Breast epithelium (tissue), 3 donors: ENCODE measurements around the gene SLC5A10.

ENCODE experiments used
- CTCF ChIP-seq, 3 donors: fragments of 450-650 bp; IDR thresholded peaks; one replicate each; pipeline ENCODE4 v1.5.1; 2016 to 2017; ENCODE audit warnings: antibody characterized with exemption in 3 of 3, mild to moderate bottlenecking in 3 of 3, moderate library complexity in 3 of 3
- POLR2AphosphoS5 ChIP-seq, 3 donors: sonication (generic); formaldehyde crosslinking; IDR thresholded peaks; one replicate each; pipeline ENCODE4 v1.6.1; 2017; ENCODE audit warnings: antibody characterized with exemption in 3 of 3

GRCh38 chr17:18957831-18958230 lies 5.9 kb downstream of the SLC5A10 start:
- TF ChIP-seq POLR2AphosphoS5 (IDR thresholded peaks at IDR 0.05) (no peak), CTCF (IDR thresholded peaks at IDR 0.05) (no peak)
